ENCODE data around the gene GORASP1.

DNA sequence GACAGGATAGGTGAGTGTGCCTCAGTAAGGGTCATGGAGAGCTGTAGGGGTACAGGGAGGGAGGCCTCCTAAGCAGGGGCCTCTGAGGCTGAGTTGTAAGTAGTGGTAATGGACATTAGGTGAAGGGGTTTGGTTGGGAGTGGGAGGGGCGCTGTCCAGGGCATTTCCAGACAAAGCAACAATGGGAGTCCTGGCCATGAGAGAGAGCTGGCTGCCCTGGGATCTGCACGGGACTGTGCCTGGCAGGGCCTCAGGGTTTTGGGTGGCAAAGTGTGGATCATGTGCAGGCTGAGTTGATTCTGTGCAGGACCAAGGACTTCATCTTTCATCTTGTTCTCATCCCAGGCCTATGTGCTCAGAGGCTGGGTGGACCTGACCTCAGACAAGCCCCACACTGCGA lies 4.7 kb upstream of the GORASP1 start:
- TF ChIP-seq TCF7L2 (IDR thresholded peaks at IDR 0.05; ENCODE audit: low read depth, low read length) (no peak), POLR2AphosphoS5 (IDR thresholded peaks at IDR 0.05; ENCODE audit: low read depth, low read length) (no peak)
